Activated T-helper 2 cell treated with anti-CD3 and anti-CD28 coated beads, Interferon-gamma antibody, Interleukin-2, Interleukin-4, amounts not matched to agents 10 μg/mL and 5 μg/mL and 100 μg/mL, durations not matched to agents 14 hours and 24 hours and 36 hours (primary cell): Measurements from ENCODE around the gene PDE1A. TPM values are rescaled to one million over a fixed set of nuclear protein-coding genes. Genes with fewer than 3 reads are reported as not detected.

ENCODE experiments used
- DNase-seq: peaks from one replicate; pipeline ENCODE4 v3.0.0; 2021; ENCODE audit warnings: low spot score
- H3K27ac Mint-ChIP-seq: one replicate; pipeline ENCODE4 v1.8.0; 2021; ENCODE audit warnings: mixed read lengths
- H3K27me3 Mint-ChIP-seq: one replicate; pipeline ENCODE4 v1.8.0; 2021; ENCODE audit warnings: low read depth, mixed read lengths
- H3K36me3 Mint-ChIP-seq: one replicate; pipeline ENCODE4 v1.8.0; 2021; ENCODE audit warnings: low read depth, mixed read lengths
- H3K4me1 Mint-ChIP-seq: one replicate; pipeline ENCODE4 v1.8.0; 2021; ENCODE audit warnings: low read depth, mixed read lengths
- H3K4me3 Mint-ChIP-seq: one replicate; pipeline ENCODE4 v1.8.0; 2021; ENCODE audit warnings: low read depth, mild to moderate bottlenecking, moderate library complexity, mixed read lengths
- H3K9me3 Mint-ChIP-seq: one replicate; pipeline ENCODE4 v1.8.0; 2021; ENCODE audit warnings: mixed read lengths
- intact Hi-C: fragments of 100-400 bp; cut with micrococcal nuclease; formaldehyde crosslinking; loops from one replicate; pipeline ENCODE4 v1.15.1; 2023
- total RNA-seq: library from RNA; stranded (reverse); gene quantifications from 2 replicates; pipeline ENCODE4 v1.2.3, GENCODE V29; 2022

Gene PDE1A
- not detected in 2 replicates for total RNA-seq

DNA sequence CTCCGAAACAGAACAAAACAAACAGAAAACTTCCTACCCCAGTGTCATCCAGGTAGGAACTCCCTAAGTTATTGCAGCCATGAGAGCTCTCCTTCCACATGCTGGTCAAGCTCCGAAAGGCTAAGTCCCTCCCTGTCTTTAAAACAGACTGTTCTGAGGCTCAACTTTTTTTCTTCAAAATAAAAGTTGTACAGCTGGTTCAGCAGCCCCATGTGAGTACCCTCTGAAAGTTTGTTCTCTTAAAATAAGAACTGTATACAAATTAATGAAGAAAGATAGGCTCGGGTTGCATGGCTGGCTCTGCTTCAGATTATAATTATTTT lies at the start of gene PDE1A:
Gene PDE1A, minus strand, starts transcription at position 119 of the 323 bp plus-strand sequence.
- Mint-ChIP-seq H3K27ac (no peak within 1 kb of the TSS), H3K4me3 (no peak within 1 kb of the TSS), H3K9me3 (peaks cover 4% of the 10 kb centered on the region), H3K27me3 (no peaks in the 10 kb centered on the region), H3K4me1 (no peaks in the 10 kb centered on the region), H3K36me3 (no peaks in the 10 kb centered on the region)
- intact Hi-C loops = no loop called here
- DNase-seq = no peak

- H3K4me3 Mint-ChIP-seq = no peak overlapping the region
- H3K4me1 Mint-ChIP-seq = no peaks in the 10 kb centered on the region
- no peak for DNase-seq
- intact Hi-C loops = no loop called here
- H3K27ac Mint-ChIP-seq = no peak overlapping the region
- no peaks in the 10 kb centered on the region for H3K27me3 Mint-ChIP-seq
- peaks cover 6% of the 10 kb centered on the region for H3K9me3 Mint-ChIP-seq
- no peaks in the 10 kb centered on the region for H3K36me3 Mint-ChIP-seq
Observed at GRCh38 chr2:182473635-182474034, 46.8 kb upstream of the PDE1A start.

DNA sequence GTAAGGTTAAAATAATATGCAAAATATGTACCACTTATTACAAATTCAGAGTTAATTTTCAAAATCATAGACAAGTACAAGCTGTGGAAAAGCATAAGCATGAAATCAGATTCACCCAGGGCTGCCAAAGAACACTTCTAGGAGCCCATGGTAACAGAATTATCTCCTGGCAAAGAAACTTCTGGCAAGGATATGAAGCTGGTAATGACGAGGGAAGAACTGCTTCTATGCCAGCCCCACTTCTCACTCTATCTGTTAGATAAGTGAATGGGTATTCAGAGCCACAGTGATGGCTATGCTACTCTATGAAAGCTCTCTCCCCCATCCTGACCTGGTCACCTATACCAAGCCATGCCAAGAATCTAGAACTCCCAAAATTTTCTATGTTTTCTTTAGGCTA lies 36.9 kb upstream of the PDE1A start:
- Mint-ChIP-seq H3K4me1 (no peaks in the 10 kb centered on the region), H3K27me3 (no peaks in the 10 kb centered on the region), H3K9me3 (no peaks in the 10 kb centered on the region), H3K27ac (no peak overlapping the region), H3K4me3 (no peak overlapping the region), H3K36me3 (no peaks in the 10 kb centered on the region)
- intact Hi-C loops = no loop called here
- no peak for DNase-seq

GRCh38 chr2:182456784-182457183 lies 29.9 kb upstream of the PDE1A start:
- Mint-ChIP-seq H3K9me3 (no peaks in the 10 kb centered on the region), H3K27me3 (no peaks in the 10 kb centered on the region), H3K36me3 (no peaks in the 10 kb centered on the region), H3K27ac (no peak overlapping the region), H3K4me3 (no peak overlapping the region), H3K4me1 (no peaks in the 10 kb centered on the region)
- DNase-seq = no peak
- intact Hi-C loops = no loop called here

GRCh38 chr2:182452456-182452990 lies 25.7 kb upstream of the PDE1A start:
- H3K9me3 Mint-ChIP-seq = no peaks in the 10 kb centered on the region
- H3K27me3 Mint-ChIP-seq = no peaks in the 10 kb centered on the region
- no peak for DNase-seq
- H3K36me3 Mint-ChIP-seq = no peaks in the 10 kb centered on the region
- no peak overlapping the region for H3K27ac Mint-ChIP-seq
- H3K4me3 Mint-ChIP-seq = no peak overlapping the region
- intact Hi-C loops = no loop called here
- H3K4me1 Mint-ChIP-seq = no peaks in the 10 kb centered on the region

GRCh38 chr2:182448371-182448770 lies 21.5 kb upstream of the PDE1A start:
- Mint-ChIP-seq H3K4me3 (no peak overlapping the region), H3K9me3 (peaks cover 4% of the 10 kb centered on the region), H3K27me3 (no peaks in the 10 kb centered on the region), H3K27ac (no peak overlapping the region), H3K4me1 (no peaks in the 10 kb centered on the region), H3K36me3 (no peaks in the 10 kb centered on the region)
- DNase-seq = no peak
- intact Hi-C loops = no loop called here

DNA sequence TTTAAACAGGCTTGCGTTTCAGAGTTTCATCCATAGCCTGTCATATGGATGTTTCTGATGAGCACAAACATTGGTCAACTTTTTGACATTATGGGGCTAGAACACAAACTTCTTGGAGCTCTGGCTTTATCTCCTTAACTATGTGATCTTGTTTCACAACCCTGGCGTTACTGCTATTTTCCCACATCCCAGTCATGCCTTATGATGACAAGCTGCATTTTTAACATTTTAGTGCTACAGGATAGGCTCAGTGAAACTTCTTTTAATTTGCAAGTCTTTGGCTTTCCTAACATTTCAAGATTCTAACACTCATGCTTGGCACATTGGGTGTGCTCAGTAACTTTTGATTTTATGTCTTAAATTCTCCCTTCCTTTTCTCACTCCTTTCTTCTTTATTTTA lies 21.0 kb upstream of the PDE1A start:
- peaks cover 4% of the 10 kb centered on the region for H3K9me3 Mint-ChIP-seq
- no peak for DNase-seq
- H3K4me3 Mint-ChIP-seq = no peak overlapping the region
- H3K36me3 Mint-ChIP-seq = no peaks in the 10 kb centered on the region
- intact Hi-C loops = no loop called here
- H3K27ac Mint-ChIP-seq = no peak overlapping the region
- H3K4me1 Mint-ChIP-seq = no peaks in the 10 kb centered on the region
- H3K27me3 Mint-ChIP-seq = no peaks in the 10 kb centered on the region

GRCh38 chr2:182447163-182447562 lies 20.3 kb upstream of the PDE1A start:
- H3K4me1 Mint-ChIP-seq = no peaks in the 10 kb centered on the region
- no peak for DNase-seq
- no peak overlapping the region for H3K4me3 Mint-ChIP-seq
- H3K27me3 Mint-ChIP-seq = no peaks in the 10 kb centered on the region
- no peak overlapping the region for H3K27ac Mint-ChIP-seq
- H3K9me3 Mint-ChIP-seq = peaks cover 4% of the 10 kb centered on the region
- no peaks in the 10 kb centered on the region for H3K36me3 Mint-ChIP-seq
- intact Hi-C loops = no loop called here

GRCh38 chr2:182446087-182446486 lies 19.3 kb upstream of the PDE1A start:
- no peaks in the 10 kb centered on the region for H3K27me3 Mint-ChIP-seq
- H3K36me3 Mint-ChIP-seq = no peaks in the 10 kb centered on the region
- H3K9me3 Mint-ChIP-seq = peaks cover 4% of the 10 kb centered on the region
- intact Hi-C loops = no loop called here
- DNase-seq = no peak
- no peak overlapping the region for H3K27ac Mint-ChIP-seq
- no peak overlapping the region for H3K4me3 Mint-ChIP-seq
- H3K4me1 Mint-ChIP-seq = no peaks in the 10 kb centered on the region

GRCh38 chr2:182445391-182445965 lies 18.6 kb upstream of the PDE1A start:
- no peak for DNase-seq
- no peaks in the 10 kb centered on the region for H3K27me3 Mint-ChIP-seq
- H3K27ac Mint-ChIP-seq = no peak overlapping the region
- intact Hi-C loops = no loop called here
- H3K9me3 Mint-ChIP-seq = peaks cover 4% of the 10 kb centered on the region
- no peak overlapping the region for H3K4me3 Mint-ChIP-seq
- no peaks in the 10 kb centered on the region for H3K4me1 Mint-ChIP-seq
- H3K36me3 Mint-ChIP-seq = no peaks in the 10 kb centered on the region

- H3K9me3 Mint-ChIP-seq = peaks cover 4% of the 10 kb centered on the region
- no peak for DNase-seq
- H3K4me3 Mint-ChIP-seq = no peak overlapping the region
- H3K27ac Mint-ChIP-seq = no peak overlapping the region
- no peaks in the 10 kb centered on the region for H3K27me3 Mint-ChIP-seq
- intact Hi-C loops = no loop called here
- no peaks in the 10 kb centered on the region for H3K4me1 Mint-ChIP-seq
- no peaks in the 10 kb centered on the region for H3K36me3 Mint-ChIP-seq
Observed at GRCh38 chr2:182444806-182445205, 18.0 kb upstream of the PDE1A start.

GRCh38 chr2:182444170-182444569 lies 17.3 kb upstream of the PDE1A start:
- no peak overlapping the region for H3K27ac Mint-ChIP-seq
- no peaks in the 10 kb centered on the region for H3K27me3 Mint-ChIP-seq
- no peaks in the 10 kb centered on the region for H3K4me1 Mint-ChIP-seq
- no peaks in the 10 kb centered on the region for H3K36me3 Mint-ChIP-seq
- H3K9me3 Mint-ChIP-seq = peaks cover 4% of the 10 kb centered on the region
- no peak overlapping the region for H3K4me3 Mint-ChIP-seq
- intact Hi-C loops = no loop called here
- no peak for DNase-seq

DNA sequence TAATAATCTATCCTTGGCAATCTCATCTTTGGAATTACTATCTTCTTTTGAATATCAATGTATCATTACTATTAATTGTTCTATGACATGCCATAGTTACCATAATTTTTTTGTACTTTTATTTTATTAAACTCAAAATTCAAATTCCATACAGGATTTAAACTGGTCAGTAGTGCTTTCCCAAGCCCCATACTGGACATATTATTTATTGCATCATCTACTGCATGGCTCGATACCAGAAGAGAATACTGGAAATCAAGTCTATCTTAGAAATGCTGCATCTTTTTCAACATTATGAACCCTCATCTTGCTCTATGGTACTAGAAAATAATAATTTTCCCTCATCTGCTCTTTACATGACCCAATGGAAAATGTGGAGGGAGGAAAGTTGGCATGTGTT lies 9.4 kb upstream of the PDE1A start:
- DNase-seq = no peak
- intact Hi-C loops = no loop called here
- H3K27ac Mint-ChIP-seq = no peak overlapping the region
- H3K27me3 Mint-ChIP-seq = no peaks in the 10 kb centered on the region
- peaks cover under 1% of the 10 kb centered on the region for H3K9me3 Mint-ChIP-seq
- H3K36me3 Mint-ChIP-seq = no peaks in the 10 kb centered on the region
- no peaks in the 10 kb centered on the region for H3K4me1 Mint-ChIP-seq
- no peak overlapping the region for H3K4me3 Mint-ChIP-seq

GRCh38 chr2:182435754-182436153 lies 8.9 kb upstream of the PDE1A start:
- Mint-ChIP-seq H3K9me3 (peaks cover 4% of the 10 kb centered on the region), H3K27ac (no peak overlapping the region), H3K36me3 (no peaks in the 10 kb centered on the region), H3K27me3 (no peaks in the 10 kb centered on the region), H3K4me1 (no peaks in the 10 kb centered on the region), H3K4me3 (no peak overlapping the region)
- intact Hi-C loops = no loop called here
- no peak for DNase-seq
